HG03442 (cell line): ENCODE data around the gene TUBA4A.
A peak's percentile ranks its signal among the peaks of the same experiment; 100 is the strongest.

Experiments used
- ATAC-seq: cut with Tn5 transposase; IDR thresholded peaks from one replicate; pipeline ENCODE4 v1.9.1; 2021; ENCODE audit warnings: mild to moderate bottlenecking, moderate library complexity; ENCODE audit not compliant: unreplicated experiment

Gene TUBA4A

GRCh38 chr2:219244789-219245147, 8.9 kb downstream of the TUBA4A start:
- no peak for ATAC-seq

GRCh38 chr2:219243291-219243761, 10.4 kb downstream of the TUBA4A start:
- no peak for ATAC-seq

GRCh38 chr2:219234331-219234730, 19.4 kb downstream of the TUBA4A start:
- ATAC-seq = no peak

- no peak for ATAC-seq
Observed at GRCh38 chr2:219230059-219230540, 23.6 kb downstream of the TUBA4A start.

- ATAC-seq = peak; percentile 95
Observed at GRCh38 chr2:219229305-219230058, 24.2 kb downstream of the TUBA4A start, which contains the start of the genes ANKZF1 and ATG9A. Gene ANKZF1, plus strand, starts transcription at chr2:219229806. Its CDS starts 452 bp downstream, at chr2:219230258. Gene ATG9A, minus strand, starts transcription at chr2:219229636. Its CDS starts 1,612 bp downstream, at chr2:219228024.

- no peak for ATAC-seq
Observed at GRCh38 chr2:219228911-219229304, 24.8 kb downstream of the TUBA4A start.

- no peak for ATAC-seq
Observed at GRCh38 chr2:219228041-219228910, 25.4 kb downstream of the TUBA4A start.

- ATAC-seq = no peak
Observed at GRCh38 chr2:219225350-219225749, 28.4 kb downstream of the TUBA4A start.

GRCh38 chr2:219223831-219224610, 29.7 kb downstream of the TUBA4A start:
- ATAC-seq = no peak

- ATAC-seq = no peak
Observed at GRCh38 chr2:219221957-219222518, 31.7 kb downstream of the TUBA4A start.

- ATAC-seq = no peak
Observed at GRCh38 chr2:219220652-219221402, 32.9 kb downstream of the TUBA4A start.

GRCh38 chr2:219219784-219220532, 33.8 kb downstream of the TUBA4A start:
- ATAC-seq = no peak

GRCh38 chr2:219218732-219219701, 34.7 kb downstream of the TUBA4A start, which contains the start of gene ABCB6:
Gene ABCB6, minus strand, starts transcription at chr2:219218958. Its CDS starts 285 bp downstream, at chr2:219218673.
- ATAC-seq = peak; percentile 69

- ATAC-seq = peak; percentile 22
Observed at GRCh38 chr2:219218217-219218731, 35.4 kb downstream of the TUBA4A start.

GRCh38 chr2:219216535-219216915, 37.2 kb downstream of the TUBA4A start:
- ATAC-seq = no peak

- no peak for ATAC-seq
Observed at GRCh38 chr2:219215871-219216534, 37.7 kb downstream of the TUBA4A start.

GRCh38 chr2:219214786-219215185, 38.9 kb downstream of the TUBA4A start:
- ATAC-seq = no peak
